HG03571 (cell line): ENCODE data around the gene RAB28.
"Not testable (repeated sequence)": the region's sequence is repeated elsewhere in the genome, so short reads cannot be mapped to it uniquely, and the experiment has no call there.

Experiments used
- ATAC-seq: cut with Tn5 transposase; IDR thresholded peaks from one replicate; pipeline ENCODE4 v1.9.1; 2021; ENCODE audit not compliant: unreplicated experiment

RAB28 gene

DNA sequence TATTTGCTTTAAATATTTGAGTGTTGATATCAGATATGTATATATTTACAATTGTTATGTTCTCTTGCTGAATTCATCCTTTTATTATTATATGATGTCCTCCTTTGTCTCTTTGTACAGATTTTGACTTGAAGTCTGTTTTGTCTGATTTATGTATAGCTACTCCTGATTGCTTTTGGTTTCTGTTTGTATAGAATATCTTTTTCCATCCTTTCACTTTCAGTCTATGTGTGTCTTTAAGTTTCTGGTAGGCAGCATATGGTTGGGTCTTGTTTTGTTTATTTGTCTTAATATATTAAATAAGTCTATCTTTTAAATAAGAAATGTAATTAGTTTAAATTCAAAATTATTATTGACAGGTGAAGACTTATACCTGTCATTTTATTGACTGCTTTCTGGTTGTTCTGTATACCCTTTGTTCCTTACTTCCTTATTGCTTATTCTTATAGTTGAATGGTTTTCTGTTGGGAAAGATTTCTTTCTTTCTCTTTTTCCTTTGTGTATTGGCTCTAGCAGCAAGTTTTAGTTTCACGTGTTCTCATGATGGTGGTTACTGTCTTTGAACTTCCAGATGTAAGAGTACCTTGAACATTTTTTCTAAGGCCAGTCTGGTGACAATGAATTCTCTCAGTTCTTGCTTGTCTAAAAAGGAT lies 31.1 kb downstream of the RAB28 start:
- no peak for ATAC-seq

DNA sequence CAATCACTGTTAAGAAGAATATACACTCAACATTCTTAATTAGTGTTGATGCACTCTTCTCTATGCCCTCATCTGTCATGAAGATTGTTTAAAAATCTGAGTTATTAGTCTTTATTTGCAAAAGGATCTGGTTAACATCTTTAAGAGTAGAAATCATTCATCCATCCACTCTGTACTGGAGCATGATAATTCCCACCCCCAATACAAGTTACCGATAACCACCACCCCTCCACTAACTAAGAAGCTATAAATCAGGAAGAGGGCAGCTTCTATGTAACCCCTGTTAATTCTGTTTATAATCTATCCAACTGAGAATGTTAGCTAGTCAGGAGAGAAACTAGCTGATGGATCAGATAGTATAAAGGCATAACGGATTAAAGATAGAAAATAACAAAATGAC lies 34.5 kb downstream of the RAB28 start:
- no peak for ATAC-seq

DNA sequence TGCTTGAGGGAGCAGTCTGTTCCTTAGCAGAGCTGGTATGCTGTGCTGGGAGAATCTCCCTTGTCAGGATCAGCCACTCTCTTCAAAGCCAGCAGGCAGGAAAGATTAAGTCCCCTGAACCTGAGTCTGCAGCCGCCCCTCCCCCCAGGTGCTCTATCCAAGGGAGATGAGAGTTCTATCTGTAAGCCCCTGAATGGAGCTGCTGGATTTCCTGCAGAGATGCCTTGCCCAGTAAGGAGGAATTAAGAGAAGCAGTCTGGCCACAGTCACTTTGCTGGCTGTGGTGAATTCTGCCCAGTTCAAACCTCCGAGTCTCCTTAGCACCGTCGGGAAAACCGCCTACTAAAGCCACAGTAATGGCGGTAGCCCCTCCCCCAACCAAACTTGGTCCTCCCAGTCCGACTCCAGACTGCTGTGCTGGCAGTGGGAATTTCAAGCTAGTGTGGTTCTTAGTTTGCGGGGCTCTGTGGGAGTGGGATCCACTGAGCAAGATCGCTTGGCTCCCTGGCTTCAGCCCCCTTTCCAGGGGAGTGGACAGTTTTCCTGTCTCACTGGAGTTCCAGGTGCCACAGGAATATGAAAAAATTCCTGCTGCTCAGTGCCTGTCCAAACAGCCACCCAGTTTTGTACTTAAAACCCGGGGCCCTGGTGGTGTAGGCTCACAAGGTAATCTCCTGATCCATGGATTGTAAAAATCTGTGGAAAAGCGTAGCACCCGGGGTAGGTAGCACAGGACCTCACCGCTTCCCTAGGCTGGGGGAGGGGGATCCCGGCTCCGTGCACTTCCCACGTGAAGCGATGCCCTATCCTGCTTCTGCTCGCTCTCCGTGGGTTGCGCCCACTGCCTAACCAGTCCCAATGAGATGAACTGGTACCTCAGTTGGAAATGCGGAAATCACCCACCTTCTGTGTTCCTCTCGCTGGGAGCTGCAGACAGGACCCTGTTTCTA lies 38.0 kb downstream of the RAB28 start:
- no peak for ATAC-seq

DNA sequence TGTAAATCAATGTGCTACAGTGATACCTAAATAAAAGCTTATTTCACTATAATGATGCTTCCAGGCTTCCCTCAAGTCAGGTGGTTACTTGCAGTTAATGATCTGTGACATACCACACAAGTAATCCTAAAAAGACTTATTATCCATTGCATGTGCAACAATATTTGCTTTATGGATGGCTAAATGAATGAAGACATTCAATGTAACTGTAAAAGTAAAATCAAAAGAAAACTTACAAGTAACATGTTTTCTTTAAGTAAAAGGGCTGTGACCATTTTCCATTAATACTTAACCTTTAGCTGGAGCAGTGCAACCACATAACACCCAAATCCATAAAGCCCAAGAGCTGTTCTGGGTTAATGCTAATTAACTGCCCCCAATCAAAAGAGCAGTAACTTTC lies 42.6 kb downstream of the RAB28 start:
- no peak for ATAC-seq

DNA sequence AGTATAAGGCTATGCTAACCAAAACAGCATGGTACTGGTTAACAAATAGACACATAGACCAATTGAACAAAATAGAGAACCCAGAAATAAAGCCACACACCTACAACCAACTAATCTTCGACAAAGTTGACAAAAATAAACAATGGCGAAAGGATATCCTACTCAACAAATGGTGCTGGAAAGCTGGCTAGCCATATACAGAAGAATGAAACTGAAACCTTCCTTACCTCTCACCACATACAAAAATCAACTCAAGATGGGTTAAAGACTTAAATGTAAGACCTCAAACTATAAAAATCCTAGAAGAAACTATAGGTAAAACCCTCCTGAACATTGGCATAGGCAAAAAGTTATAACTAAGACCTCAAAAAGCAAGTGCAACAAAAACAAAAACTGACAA lies 47.2 kb downstream of the RAB28 start:
- no peak for ATAC-seq

DNA sequence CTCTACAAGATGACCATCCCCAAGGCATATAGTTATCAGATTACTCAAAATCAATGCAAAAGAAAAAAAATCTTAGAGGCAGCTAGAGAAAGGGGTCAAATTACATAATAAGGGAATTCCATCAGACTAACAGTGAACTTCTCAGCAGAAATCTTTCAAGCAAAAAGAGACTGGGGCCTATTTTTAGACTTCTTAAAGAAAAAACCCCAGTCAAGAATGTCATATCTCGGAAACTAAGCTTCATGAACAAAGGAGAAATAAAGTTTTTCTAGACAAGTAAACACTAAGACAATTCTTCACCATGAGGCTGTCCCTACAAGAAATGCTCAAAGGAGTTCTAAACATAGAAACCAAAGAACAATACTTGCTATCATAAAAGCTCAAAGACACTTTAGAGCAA lies 51.7 kb downstream of the RAB28 start:
- ATAC-seq, result no peak

DNA sequence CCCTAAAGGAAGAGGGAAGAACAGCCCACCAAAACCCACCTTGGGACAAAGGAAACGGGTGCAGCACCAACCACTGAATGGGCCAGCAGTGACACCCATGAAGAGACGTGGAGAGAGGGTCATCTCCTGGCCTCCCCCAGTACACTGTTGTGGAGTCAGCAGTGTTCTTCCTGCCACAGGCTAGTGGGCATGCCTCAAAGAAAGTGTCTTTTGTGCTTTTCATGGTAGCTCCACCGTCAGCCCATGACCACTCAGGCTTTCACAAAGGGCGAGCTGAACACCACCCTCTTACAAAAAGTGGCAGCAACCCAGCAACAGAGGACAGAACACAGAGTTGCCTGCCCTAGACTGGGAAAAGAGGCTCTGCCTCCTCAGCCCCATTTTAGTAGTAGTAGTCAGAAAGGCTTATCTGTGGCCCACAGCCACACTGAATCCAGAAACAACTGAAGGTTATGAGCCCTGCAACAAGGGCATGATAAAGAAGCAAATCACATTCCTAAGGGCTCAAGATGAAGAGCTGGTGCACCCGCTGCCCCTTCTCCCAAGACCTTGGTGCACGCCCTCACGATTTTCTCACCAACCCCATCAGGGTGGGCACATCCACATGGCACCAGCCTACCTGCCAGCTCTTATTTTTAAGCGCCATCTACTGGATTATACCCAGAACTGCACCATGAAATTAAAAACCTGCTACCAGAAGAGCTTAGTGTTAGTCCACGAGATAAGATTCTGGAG lies 53.1 kb downstream of the RAB28 start:
- ATAC-seq, result no peak

DNA sequence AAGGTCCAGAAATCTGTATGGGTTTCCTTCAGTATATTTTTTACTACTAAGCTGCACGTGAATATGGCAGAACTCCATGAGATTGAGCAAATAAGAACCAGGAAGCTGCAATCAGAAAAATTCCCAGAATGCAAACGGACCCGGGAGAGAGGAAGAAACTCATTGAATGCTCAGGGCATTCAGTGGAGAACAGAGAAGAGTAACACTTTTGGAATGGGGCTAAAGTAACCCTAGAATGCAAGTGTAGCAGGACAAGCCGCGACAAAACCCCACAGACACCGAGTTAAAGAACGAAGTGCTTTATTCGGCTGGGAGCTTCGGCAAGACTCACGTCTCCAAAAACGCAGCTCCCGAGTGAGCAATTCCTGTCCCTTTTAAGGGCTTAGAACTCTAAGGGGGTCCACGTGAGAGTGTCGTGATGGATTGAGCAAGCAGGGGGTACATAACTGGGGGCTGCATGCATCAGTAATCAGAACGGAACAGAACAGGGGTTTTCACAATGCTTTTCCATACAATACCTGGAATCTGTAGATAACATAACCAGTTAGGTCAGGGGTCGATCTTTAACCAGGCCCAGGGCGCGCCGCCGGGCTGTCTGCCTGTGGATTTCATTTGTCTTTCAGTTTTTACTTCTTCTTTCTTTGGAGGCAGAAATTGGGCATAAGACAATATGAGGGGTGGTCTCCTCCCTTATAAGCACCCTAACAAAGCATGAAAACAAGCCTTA lies 56.4 kb downstream of the RAB28 start:
- no peak for ATAC-seq

DNA sequence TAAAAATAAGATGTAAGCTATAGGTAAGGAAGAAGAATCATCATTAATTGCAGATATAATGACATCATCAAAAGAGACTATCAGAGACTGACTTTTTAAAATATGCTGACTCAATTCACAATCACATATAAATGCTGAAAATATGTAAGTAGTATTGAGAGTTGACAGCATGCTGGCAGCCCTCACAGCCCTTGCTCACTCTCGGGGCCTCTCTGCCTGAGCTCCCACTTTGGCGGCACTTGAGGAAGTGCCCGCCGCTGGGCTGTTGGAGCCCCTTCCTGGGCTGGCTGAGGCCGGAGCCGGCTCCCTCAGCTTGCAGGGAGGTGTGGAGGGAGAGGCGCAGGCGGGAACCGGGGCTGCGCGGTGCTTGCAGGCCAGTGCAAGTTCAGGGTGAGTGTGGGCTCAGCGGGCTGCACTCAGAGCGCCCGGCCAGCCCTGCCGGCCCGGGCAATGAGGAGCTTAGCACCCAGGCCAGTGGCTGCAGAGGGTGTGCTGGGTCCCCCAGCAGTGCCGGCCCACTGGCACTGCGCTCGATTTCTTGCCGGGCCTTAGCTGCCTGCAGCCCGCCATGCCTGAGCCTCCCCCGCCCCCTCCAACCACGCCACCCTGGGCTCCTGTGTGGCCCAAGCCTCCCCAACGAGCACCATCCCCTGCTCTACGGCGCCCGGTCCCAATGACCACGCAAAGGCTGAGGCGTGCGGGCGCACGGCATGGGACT lies 68.9 kb downstream of the RAB28 start:
- no peak for ATAC-seq

DNA sequence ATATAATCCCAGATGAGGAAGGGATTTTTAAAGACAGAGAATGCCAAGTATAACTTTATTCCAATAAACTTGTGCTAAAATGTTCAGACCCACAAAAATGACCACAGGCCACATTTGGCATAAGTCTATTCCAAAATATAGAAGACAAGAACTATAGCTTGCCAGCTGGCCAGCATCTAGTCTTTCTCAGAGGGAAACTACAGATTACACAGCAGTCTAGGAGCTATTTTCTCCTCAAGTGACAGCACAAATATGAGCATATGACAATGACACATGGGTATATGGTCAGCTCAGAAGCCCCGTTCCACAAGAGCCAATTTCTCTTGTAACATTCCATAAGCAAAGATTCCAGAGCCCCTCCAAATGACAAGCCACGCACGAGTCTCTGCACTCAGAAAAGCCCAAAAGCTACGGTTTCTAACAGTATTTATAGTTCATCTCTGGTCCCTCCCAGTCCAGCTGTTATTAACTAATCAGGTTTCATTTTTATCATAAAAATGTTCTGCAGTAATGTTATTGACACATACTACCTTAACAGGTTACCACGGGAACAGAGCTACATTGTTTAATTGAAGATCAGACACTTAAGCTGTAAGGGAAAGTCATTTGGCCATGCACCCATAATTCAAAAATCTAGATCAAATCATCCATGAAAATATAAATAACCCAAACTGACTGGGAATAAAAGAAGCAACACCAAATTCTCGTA lies 70.3 kb downstream of the RAB28 start:
- no peak for ATAC-seq

DNA sequence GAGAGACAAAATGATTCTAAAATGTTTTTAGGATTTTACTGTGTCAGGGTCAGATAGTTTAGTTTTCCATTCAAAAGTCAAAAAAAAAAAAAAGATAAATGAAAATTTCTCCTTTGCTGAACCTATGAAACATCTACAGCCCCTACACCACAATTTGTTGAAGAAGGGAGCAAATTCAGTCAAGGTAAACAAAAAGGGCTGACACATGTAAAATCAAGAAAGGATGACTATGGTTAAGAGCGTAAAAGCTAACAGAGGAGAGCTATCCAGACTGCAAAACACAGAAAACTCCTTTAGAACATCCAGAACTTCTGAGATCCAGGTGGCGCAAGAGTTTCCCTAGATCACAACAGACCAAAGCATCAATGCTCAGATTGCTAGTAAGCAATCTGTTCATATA lies 72.2 kb downstream of the RAB28 start:
- no peak for ATAC-seq

DNA sequence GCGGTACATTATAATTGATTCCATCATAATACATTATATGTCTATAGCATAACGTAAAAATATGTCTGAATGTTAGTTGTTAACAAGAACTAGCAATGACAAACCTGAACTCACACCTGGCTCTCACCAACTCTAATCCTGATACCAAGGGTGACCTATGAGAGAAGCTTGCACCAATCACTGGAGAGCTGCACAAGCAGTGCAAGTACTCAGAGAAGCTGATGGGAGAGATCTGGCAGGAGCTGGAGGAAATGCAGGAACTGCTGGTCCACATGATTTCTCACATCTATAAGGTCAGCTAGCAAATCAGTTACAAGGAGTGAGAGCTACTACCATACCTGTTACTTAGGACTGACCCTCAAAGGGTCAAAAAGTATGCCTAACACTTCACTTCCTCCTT lies 74.8 kb downstream of the RAB28 start:
- ATAC-seq, result no peak

DNA sequence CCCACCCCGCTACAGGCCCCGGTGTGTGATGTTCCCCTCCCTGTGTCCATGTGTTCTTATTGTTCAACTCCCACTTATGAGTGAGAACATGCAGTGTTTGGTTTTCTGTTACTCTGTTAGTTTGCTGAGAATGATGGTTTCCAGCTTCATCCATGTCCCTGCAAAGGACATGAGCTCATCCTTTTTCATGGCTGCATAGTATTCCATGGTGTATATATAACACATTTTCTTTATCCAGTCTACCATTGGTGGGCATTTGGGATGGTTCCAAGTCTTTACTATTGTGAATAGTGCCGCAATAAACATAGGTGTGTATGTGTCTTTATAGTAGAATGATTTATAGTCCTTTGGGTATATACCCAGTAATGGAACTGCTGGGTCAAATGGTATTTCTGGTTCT lies 78.0 kb downstream of the RAB28 start:
- not testable (repeated sequence) for ATAC-seq

DNA sequence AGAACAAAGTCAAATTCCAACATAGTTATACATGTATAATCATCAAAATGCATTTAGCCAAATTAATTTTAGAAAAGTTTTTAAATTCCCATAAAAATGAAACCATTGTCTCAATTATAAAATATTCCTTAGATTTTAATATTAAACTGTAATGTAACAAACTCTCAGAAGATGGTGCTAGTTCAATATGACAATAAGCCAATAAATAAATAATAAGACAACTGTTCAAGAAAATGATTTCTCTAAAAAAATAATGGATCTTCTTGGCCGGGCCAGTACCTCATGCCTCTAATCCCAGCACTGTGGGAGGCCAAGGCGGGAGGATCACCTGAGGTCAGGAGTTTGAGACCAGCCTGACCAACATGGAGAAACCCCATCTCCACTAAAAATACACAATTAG lies 80.3 kb downstream of the RAB28 start:
- no peak for ATAC-seq

DNA sequence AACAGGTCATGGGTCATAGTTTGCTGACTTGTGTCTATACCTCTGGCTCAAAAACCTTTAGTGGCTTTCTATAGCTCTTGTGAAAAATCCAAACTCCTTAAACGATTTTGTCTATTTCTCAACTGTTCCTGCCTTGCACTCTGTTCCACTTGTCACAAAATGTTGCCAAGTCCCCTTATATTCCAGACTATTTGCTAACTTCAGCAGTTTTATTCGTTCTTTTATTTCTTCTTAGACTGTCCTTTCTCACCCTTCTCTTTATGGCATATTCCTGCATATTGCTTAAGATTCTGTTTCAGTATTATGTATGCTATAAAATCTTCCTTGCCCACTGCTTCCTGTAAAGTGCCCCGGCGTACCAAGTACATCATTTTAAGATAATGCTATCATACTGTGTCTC lies 80.8 kb downstream of the RAB28 start:
- ATAC-seq, result no peak

DNA sequence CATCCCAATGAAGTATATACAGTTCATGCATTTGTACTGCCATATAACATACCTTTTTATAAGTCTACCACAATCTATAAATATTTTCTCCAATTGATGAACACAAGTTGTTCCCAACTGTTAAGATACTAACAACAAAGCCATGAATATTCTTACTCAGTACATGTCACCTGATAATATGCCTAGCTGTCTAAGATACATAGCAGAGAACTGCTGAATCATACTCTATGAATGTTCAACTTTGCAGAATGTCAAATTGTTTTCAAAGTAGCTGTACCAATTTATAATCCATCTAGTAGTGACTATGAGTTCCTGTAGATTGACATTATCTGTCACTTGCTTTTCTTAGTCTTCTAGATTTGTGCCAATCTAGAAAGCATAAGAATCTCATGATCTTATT lies 84.9 kb downstream of the RAB28 start:
- ATAC-seq, result no peak

DNA sequence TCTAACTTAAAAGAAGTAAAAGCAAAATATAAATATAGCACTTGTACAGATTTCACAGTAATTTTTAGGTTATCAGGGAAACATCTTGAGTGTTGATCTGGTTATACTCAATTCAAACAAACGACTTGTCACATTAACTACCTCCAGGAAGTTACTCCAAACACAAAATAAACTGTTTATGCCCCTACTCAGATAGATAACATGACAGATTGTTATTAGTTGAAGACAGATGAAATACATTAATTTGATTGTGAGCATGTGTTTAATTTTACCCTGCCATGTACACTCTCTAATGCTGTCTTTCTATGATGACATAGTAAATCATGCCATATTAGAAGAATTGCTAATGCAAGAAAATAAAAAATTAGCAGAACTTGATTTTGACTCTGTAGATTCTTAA lies 88.0 kb downstream of the RAB28 start:
- ATAC-seq, result no peak

DNA sequence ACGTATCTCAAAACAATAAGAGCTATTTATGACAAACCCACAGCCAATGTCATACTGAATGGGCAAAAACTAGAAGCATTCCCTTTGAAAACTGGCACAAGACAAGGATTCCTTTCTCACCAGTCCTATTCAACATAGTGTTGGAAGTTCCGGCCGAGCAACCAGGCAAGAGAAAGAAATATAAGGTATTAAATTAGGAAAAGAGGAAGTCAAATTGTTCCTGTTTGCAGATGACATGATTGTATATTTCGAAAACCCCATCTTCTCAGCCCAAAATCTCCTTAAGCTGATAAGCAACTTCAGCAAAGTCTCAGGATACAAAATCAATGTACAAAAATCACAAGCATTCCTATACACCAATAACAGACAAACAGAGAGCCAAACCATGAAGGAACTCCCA lies 94.2 kb downstream of the RAB28 start:
- ATAC-seq, result not testable (repeated sequence)

DNA sequence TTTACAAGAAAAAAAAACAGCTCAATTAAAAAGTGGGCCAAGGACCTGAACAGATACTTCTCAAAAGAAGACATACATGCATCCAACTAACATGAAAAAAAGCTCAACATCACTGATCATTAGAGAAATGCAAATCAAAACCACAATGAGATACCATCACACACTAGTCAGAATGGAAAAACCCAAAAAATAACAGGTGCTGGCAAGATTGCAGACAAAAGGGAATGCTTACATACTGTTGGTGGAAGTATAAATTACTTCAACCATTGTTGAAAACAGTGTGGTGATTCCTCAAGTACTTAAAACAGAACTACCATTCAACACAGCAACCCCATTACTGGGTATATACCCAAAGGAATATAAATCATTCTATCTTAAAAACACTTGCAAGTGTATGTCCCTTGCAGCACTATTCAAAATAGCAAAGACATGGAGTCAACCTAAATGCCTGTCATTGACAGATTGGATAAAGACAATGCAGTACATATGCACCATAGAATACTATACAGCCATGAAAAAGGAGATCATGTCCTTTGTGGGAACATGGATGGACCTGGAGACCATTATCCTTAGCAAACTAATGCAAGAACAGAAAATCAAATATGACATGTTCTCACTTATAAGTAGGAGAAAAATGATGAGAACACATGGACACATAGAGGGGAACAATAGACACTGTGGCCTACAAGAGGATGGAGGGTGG lies 97.6 kb downstream of the RAB28 start:
- ATAC-seq, result no peak
